Myocyte (in vitro differentiated cells): Measurements from ENCODE around the gene SHMT2. TPM values are rescaled to one million over a fixed set of nuclear protein-coding genes. Genes with fewer than 3 reads are reported as not detected.
"Not testable (repeated sequence)": the region's sequence is repeated elsewhere in the genome, so short reads cannot be mapped to it uniquely, and the experiment has no call there.

Source experiments
- DNase-seq: peaks from one replicate; pipeline ENCODE4 v3.0.0-alpha.2; 2012; ENCODE audit warnings: low read depth
- microRNA counts: library from miRNA; unstranded; fragments of <30 nt; microRNA quantifications from one replicate; lab custom pipeline; 2016
- microRNA-seq: library from miRNA; unstranded; fragments of <30 nt; microRNA quantifications from one replicate; pipeline ENCODE4, GENCODE V29; 2016
- total RNA-seq: library from RNA; depleted of rRNA; stranded (reverse); fragments of >200 nt; gene quantifications from 2 replicates; pipeline ENCODE4 v1.2.3, GENCODE V29; 2014

Gene SHMT2
- total RNA-seq, 1 donor from 2014 or later: 153 TPM

- peak; percentile 80 for DNase-seq
Observed at GRCh38 chr12:57261428-57261865, 31.9 kb downstream of the SHMT2 start.

GRCh38 chr12:57262126-57262822, 32.8 kb downstream of the SHMT2 start:
- DNase-seq: peak; percentile 75

GRCh38 chr12:57263096-57263495, 33.6 kb downstream of the SHMT2 start:
- no peak for DNase-seq

- no peak for DNase-seq
Observed at GRCh38 chr12:57266681-57267080, 37.2 kb downstream of the SHMT2 start.

- DNase-seq: peak; percentile 41
Observed at GRCh38 chr12:57268264-57268663, 38.8 kb downstream of the SHMT2 start.

GRCh38 chr12:57270966-57271470, 41.5 kb downstream of the SHMT2 start:
- peak; percentile 43 for DNase-seq

GRCh38 chr12:57272337-57273151, 43.0 kb downstream of the SHMT2 start:
- DNase-seq: peak; percentile 94

GRCh38 chr12:57273516-57273915, 44.0 kb downstream of the SHMT2 start:
- no peak for DNase-seq

- DNase-seq: not testable (repeated sequence)
Observed at GRCh38 chr12:57276233-57276632, 46.7 kb downstream of the SHMT2 start.

GRCh38 chr12:57276935-57277563, 47.5 kb downstream of the SHMT2 start:
- DNase-seq: peak; percentile 55

GRCh38 chr12:57278465-57279381, 49.2 kb downstream of the SHMT2 start:
- no peak for DNase-seq

- peak; percentile 81 for DNase-seq
Observed at GRCh38 chr12:57280211-57281062, 50.9 kb downstream of the SHMT2 start.

GRCh38 chr12:57282073-57282472, 52.6 kb downstream of the SHMT2 start:
- DNase-seq: not testable (repeated sequence)

MicroRNA genes within 50 kb of the gene (microRNA counts, 767-probe panel; counts per million panel counts)
- not detected for microRNA hsa-miR-1228-3p (lab: Ali Mortazavi, UCI)

Small RNA genes lying within 50 kb of the gene (microRNA-seq; reads per million reads assigned to microRNA genes)
- 12.3 reads per million, percentile 33 among the genes with 10 or more reads in this experiment for gene MIR1228

Other genes with a start within 250 kb of the SHMT2 start
- gene ZBTB39, start 223.2 kb upstream of the SHMT2 start, total RNA-seq: 3.9 and 4.0 TPM in 2 replicates
- not detected in 2 replicates for gene TAC3, start 213.2 kb upstream of the SHMT2 start, total RNA-seq
- not detected in 2 replicates for gene MYO1A, start 179.6 kb upstream of the SHMT2 start, total RNA-seq
- gene NEMP1, start 150.9 kb upstream of the SHMT2 start, total RNA-seq: 9.9 and 19.1 TPM in 2 replicates
- 50.6 and 76.7 TPM in 2 replicates for gene NAB2, start 140.6 kb upstream of the SHMT2 start, total RNA-seq
- 51.1 and 59.4 TPM in 2 replicates for gene STAT6, start 118.3 kb upstream of the SHMT2 start, total RNA-seq
- gene LRP1, start 101.2 kb upstream of the SHMT2 start, total RNA-seq: 40.0 and 53.8 TPM in 2 replicates
- gene LRP1-AS, start 82.1 kb upstream of the SHMT2 start, total RNA-seq: not detected in 2 replicates
- 2.4 and 4.3 TPM in 2 replicates for gene NXPH4, start 12.9 kb upstream of the SHMT2 start, total RNA-seq
- 594 and 728 TPM in 2 replicates for gene STAC3, start 21.5 kb downstream of the SHMT2 start, total RNA-seq
- 20.3 and 24.6 TPM in 2 replicates for gene R3HDM2, start 201.3 kb downstream of the SHMT2 start, total RNA-seq
- gene INHBC, start 205.1 kb downstream of the SHMT2 start, total RNA-seq: not detected in 2 replicates
- 12.2 and 15.7 TPM in 2 replicates for gene INHBE, start 225.6 kb downstream of the SHMT2 start, total RNA-seq
- 0.56 and 0.78 TPM in 2 replicates for gene GLI1, start 230.1 kb downstream of the SHMT2 start, total RNA-seq